OCI-LY3 (cell line): ENCODE results near the gene LEMD1.

Source experiments
- H2AFZ ChIP-seq: fragments of 200-600, 300-600 bp; shearing (Covaris generic); 2 replicates; pipeline ENCODE4 v1.6.0; 2014; ENCODE audit warnings: antibody characterized with exemption, low read depth, low read length
- H3K27ac ChIP-seq: fragments of 200-600, 300-600 bp; sonication (generic); 2 replicates; pipeline ENCODE4 v1.5.1; 2014; ENCODE audit warnings: mild to moderate bottlenecking, low read length, moderate library complexity, mixed read lengths
- H3K27me3 ChIP-seq: fragments of 200-600, 300-600 bp; sonication (generic); 2 replicates; pipeline ENCODE4 v1.6.1; 2014; ENCODE audit warnings: low read depth, low read length, mixed read lengths
- H3K36me3 ChIP-seq: fragments of 200-600, 300-600 bp; sonication (generic); replicated peaks from 2 replicates; pipeline ENCODE3; 2014; ENCODE audit warnings: low read depth, low read length, mixed read lengths
- H3K4me1 ChIP-seq: fragments of 300-600, 200-600 bp; sonication (generic); 2 replicates; pipeline ENCODE4 v1.6.1; 2014; ENCODE audit warnings: low read length, mixed read lengths
- H3K4me2 ChIP-seq: fragments of 200-600, 300-600 bp; sonication (generic); 2 replicates; pipeline ENCODE4 v1.6.1; 2014; ENCODE audit warnings: low read length, mixed read lengths
- H3K4me3 ChIP-seq: fragments of 300-600, 200-600 bp; sonication (generic); 2 replicates; pipeline ENCODE4 v1.5.1; 2014; ENCODE audit warnings: antibody characterized with exemption, mild to moderate bottlenecking, low read length, moderate library complexity
- H3K79me2 ChIP-seq: fragments of 300-600, 200-600 bp; shearing (Covaris generic); 2 replicates; pipeline ENCODE4 v1.6.1; 2014; ENCODE audit warnings: mild to moderate bottlenecking, low read length, mixed read lengths
- H3K9ac ChIP-seq: fragments of 300-600, 200-600 bp; shearing (Covaris generic); 2 replicates; pipeline ENCODE4 v1.6.0; 2014; ENCODE audit warnings: mild to moderate bottlenecking, low read length, moderate library complexity
- H3K9me3 ChIP-seq: fragments of 200-600, 300-600 bp; shearing (Covaris generic); 2 replicates; pipeline ENCODE4 v1.6.1; 2014; ENCODE audit warnings: low read length, mixed read lengths; ENCODE audit not compliant: insufficient read depth
- H4K20me1 ChIP-seq: fragments of 200-600, 300-600 bp; sonication (generic); 2 replicates; pipeline ENCODE4 v1.6.1; 2016; ENCODE audit warnings: low read length, mixed read lengths; ENCODE audit not compliant: insufficient read depth
- EZH2phosphoT487 ChIP-seq: fragments of 200-600 bp; shearing (Covaris generic); IDR thresholded peaks from 2 replicates; pipeline ENCODE4 v1.6.1; 2018; ENCODE audit warnings: antibody characterized with exemption, mixed run types, low read depth
- TF ChIP-seq, protein P1 (sequence below): fragments of 200-600, 300-600 bp; sonication (generic); IDR thresholded peaks from 2 replicates; pipeline ENCODE4 v1.5.1; 2014; ENCODE audit warnings: antibody characterized with exemption, low read length, low read depth

The LEMD1 gene

DNA sequence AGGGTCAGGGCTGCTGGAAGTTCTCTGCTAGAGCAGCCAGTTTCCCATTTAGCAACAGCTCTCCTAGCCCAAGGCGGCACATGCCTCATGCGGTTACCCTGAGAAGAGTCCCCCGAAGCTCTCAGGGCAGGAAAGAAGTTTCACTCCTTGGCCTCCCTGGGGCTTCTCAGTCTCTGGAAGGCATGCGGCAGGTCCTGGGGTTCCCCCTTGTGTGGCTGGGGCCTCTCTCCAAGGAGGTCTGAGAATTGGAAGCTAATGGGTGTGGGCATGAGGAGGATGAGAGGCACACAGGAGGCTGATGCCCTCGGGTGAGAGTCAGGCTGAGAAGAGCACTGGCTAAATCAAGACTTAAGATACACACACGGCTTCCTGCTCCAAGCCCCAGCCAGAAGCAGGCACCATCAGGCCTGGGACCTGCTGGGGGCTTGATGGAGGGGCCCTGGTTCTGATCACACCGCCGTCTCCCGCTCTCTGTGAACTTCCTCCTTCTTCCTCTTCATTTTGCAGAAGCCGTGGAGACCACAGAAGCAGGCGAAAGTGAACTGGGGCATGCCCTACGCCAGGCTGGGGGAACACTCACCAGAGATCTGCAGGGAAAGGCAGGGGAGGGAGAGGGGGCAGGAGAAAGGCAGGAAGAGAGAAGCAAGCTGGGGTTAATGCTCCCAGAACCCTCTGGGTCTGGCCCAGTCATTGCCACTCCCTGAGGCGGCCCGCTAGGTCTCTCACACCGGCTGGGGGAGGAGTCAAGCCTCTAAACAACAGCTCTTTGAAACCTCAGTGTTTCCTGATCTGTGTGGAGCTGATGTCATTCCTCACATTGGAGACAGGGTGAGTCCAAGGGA lies 18.8 kb upstream of the LEMD1 start:
- no peaks in the 10 kb centered on the region for H4K20me1 ChIP-seq
- no peaks in the 10 kb centered on the region for H3K79me2 ChIP-seq
- H3K4me2 ChIP-seq, result peak overlapping the region; percentile 70
- H3K27ac ChIP-seq, result peak overlapping the region; percentile 9; the same call in 1 of the 2 replicates
- peak overlapping the region; percentile 71 for H2AFZ ChIP-seq
- H3K36me3 ChIP-seq, result no peaks in the 10 kb centered on the region
- H3K4me1 ChIP-seq, result peaks cover 23% of the 10 kb centered on the region
- H3K9ac ChIP-seq, result peak overlapping the region; percentile 55
- H3K4me3 ChIP-seq, result peak overlapping the region; percentile 68
- no peaks in the 10 kb centered on the region for H3K9me3 ChIP-seq
- TF ChIP-seq EZH2phosphoT487, result no peak
- TF ChIP-seq, protein P1, sequence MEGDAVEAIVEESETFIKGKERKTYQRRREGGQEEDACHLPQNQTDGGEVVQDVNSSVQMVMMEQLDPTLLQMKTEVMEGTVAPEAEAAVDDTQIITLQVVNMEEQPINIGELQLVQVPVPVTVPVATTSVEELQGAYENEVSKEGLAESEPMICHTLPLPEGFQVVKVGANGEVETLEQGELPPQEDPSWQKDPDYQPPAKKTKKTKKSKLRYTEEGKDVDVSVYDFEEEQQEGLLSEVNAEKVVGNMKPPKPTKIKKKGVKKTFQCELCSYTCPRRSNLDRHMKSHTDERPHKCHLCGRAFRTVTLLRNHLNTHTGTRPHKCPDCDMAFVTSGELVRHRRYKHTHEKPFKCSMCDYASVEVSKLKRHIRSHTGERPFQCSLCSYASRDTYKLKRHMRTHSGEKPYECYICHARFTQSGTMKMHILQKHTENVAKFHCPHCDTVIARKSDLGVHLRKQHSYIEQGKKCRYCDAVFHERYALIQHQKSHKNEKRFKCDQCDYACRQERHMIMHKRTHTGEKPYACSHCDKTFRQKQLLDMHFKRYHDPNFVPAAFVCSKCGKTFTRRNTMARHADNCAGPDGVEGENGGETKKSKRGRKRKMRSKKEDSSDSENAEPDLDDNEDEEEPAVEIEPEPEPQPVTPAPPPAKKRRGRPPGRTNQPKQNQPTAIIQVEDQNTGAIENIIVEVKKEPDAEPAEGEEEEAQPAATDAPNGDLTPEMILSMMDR, result no peak
- H3K27me3 ChIP-seq, result peaks cover 33% of the 10 kb centered on the region

DNA sequence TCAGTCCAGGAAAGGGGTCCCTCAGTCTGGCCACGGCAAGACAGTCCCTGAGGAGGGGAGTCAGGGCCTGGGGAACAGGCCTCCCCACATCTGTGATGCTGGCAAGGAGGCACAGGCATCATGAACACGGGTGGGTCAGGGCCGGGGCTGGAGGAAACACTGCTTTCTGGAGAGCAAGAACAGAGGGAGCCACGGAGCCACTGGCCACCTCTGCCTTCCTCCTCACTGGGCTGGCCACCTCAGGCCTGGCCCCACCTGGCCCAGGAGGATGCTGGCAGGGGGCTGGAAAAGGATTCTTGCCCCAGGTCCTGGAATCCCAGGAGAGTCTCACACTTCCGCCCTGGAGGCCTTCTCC lies 18.2 kb upstream of the LEMD1 start:
- Histone ChIP-seq H3K36me3 (no peaks in the 10 kb centered on the region), H3K4me1 (peaks cover 29% of the 10 kb centered on the region), H3K9ac (no peak overlapping the region), H2AFZ (0 out of 2 replicates have a peak overlapping the region, but pooled peaks have one; percentile 71), H4K20me1 (no peaks in the 10 kb centered on the region), H3K79me2 (no peaks in the 10 kb centered on the region), H3K9me3 (no peaks in the 10 kb centered on the region), H3K27me3 (peaks cover 33% of the 10 kb centered on the region), H3K4me2 (peak overlapping the region; percentile 70), H3K4me3 (peak overlapping the region; percentile 68), H3K27ac (no peak overlapping the region)
- TF ChIP-seq, protein P1, result no peak
- TF ChIP-seq EZH2phosphoT487, result no peak

DNA sequence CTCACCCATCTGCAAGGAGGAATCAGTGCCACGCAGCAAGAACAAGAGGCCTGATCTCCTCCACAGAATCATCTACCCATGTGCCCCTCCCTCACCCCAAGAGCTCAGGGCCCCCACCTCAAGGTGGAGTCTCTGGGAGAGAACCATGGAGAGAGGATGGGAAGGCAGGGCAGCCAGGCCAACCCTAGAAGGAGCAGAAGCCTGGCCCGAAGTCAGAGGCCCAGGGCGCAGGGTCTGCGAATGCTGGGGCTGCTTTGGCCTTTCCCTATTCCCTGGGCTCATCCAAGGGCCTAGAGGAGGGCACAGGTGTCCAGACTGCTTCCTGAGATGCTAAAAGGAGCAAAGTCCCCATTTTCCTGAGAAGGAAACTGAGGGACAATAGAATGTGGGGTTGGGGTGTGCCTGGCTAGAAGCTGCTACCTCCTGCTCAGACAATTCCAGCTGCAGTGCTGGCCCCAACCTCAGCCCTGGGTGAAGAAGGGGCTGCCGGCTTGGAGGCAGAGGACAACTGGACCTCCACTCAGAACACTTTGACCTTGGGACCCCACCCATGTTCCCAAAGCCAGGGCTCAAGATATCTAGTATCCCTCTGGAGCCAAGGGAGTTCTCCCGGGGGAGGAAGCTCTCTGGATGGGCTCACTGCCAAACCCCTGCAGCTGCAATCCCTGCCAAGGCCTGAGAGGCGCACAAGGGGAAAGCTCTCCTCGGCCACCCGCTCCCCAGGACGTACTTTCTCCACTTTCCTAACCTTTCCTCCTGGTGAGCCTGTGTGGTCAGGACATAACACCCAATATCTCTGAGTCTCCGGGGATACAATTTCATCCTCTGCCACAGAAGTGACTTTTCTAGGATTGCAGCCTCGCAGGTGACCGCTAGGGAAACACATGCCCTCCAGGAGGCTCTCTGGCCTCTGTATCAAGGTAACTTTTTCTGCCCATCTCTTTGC lies 16.6 kb upstream of the LEMD1 start:
- Histone ChIP-seq H3K9ac (no peak overlapping the region), H3K27ac (no peak overlapping the region), H3K4me3 (no peak overlapping the region), H2AFZ (no peak overlapping the region), H4K20me1 (no peaks in the 10 kb centered on the region), H3K79me2 (no peaks in the 10 kb centered on the region), H3K36me3 (no peaks in the 10 kb centered on the region), H3K9me3 (no peaks in the 10 kb centered on the region), H3K4me2 (no peak overlapping the region), H3K4me1 (peaks cover 36% of the 10 kb centered on the region), H3K27me3 (peaks cover 27% of the 10 kb centered on the region)
- TF ChIP-seq, protein P1, result peak; percentile 37
- TF ChIP-seq EZH2phosphoT487, result no peak

DNA sequence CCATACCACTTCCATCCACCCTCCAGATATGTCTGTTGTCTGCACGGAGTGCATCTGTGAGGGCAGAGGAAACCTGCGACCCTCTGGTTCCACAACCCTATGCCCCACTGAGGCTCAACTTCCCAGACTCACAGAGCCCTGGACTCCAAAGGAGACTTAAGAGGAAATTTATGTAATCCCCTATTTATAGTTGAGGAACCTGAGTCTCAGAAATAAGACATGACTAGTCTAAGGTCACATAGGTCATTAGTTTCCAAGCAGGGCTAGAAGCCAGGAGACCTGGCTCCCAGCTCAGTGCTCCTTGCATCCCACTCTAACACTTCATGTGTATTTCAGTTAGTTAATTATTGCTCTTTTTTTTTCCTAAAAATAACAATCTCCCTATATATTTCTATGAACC lies 15.7 kb upstream of the LEMD1 start:
- TF ChIP-seq, protein P1, result no peak
- TF ChIP-seq EZH2phosphoT487, result no peak
- Histone ChIP-seq H3K9me3 (no peaks in the 10 kb centered on the region), H3K27me3 (peaks cover 22% of the 10 kb centered on the region), H4K20me1 (no peaks in the 10 kb centered on the region), H3K27ac (no peak overlapping the region), H3K4me3 (no peak overlapping the region), H3K4me2 (no peak overlapping the region), H2AFZ (no peak overlapping the region), H3K36me3 (no peaks in the 10 kb centered on the region), H3K4me1 (peaks cover 36% of the 10 kb centered on the region), H3K79me2 (no peaks in the 10 kb centered on the region), H3K9ac (no peak overlapping the region)
